ENCODE data around the gene ESRRB. TPM values are rescaled to one million over a fixed set of nuclear protein-coding genes. Genes with fewer than 3 reads are reported as not detected.

ESRRB gene
- total RNA-seq, 2 donors from 2014 or later = 1.1 to 1.2 TPM

DNA sequence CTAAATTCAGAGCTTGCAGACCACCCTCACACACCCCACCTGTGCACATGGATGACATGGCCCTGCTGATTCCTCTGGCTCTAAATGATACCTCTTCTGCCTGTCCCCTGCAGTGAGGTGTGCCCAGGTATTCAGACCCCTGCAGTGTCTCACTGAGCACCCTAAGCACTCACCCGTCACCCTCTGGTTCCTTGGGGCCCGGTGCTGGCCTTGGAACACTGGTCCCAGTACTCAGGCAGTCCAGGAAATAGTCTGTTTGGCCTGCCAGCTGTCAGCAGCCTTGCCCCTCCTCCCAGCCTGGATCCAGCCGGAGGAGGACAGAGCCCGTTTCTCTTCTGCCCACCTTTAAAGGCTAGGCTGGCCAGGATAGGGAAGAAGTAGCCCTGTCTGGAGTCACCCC lies 44.9 kb downstream of the ESRRB start:
- DNase-seq = no peak
- TF ChIP-seq, protein P1, sequence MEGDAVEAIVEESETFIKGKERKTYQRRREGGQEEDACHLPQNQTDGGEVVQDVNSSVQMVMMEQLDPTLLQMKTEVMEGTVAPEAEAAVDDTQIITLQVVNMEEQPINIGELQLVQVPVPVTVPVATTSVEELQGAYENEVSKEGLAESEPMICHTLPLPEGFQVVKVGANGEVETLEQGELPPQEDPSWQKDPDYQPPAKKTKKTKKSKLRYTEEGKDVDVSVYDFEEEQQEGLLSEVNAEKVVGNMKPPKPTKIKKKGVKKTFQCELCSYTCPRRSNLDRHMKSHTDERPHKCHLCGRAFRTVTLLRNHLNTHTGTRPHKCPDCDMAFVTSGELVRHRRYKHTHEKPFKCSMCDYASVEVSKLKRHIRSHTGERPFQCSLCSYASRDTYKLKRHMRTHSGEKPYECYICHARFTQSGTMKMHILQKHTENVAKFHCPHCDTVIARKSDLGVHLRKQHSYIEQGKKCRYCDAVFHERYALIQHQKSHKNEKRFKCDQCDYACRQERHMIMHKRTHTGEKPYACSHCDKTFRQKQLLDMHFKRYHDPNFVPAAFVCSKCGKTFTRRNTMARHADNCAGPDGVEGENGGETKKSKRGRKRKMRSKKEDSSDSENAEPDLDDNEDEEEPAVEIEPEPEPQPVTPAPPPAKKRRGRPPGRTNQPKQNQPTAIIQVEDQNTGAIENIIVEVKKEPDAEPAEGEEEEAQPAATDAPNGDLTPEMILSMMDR (conservative IDR thresholded peaks at IDR 0.05) = no peak
- 79 to 85% methylated on average over 2 to 4 of the region's 4 CpGs for WGBS, 2 experiments (ENCODE audit: insufficient coverage in 1 of 2, insufficient read length in 1 of 2)
- Mint-ChIP-seq H3K27me3 (ENCODE audit: insufficient read depth) (peaks cover 3% of the 10 kb centered on the region), H3K4me1 (peaks cover 6% of the 10 kb centered on the region), H3K9me3 (peaks cover 2% of the 10 kb centered on the region), H3K27ac (no peak overlapping the region), H3K4me3 (no peak overlapping the region), H3K36me3 (ENCODE audit: low read depth) (no peaks in the 10 kb centered on the region)
- Histone ChIP-seq H3K4me1 (ENCODE audit: control insufficient read depth, insufficient read depth, low read length) (no peaks in the 10 kb centered on the region), H3K9ac (ENCODE audit: extremely low read depth, low read length, poor library complexity, severe bottlenecking) (no peak overlapping the region), H3K36me3 (ENCODE audit: control insufficient read depth, insufficient read depth, low read length) (no peaks in the 10 kb centered on the region), H3K4me3 (ENCODE audit: low read length) (no peak overlapping the region), H3K27ac (ENCODE audit: low read depth, low read length) (no peak overlapping the region), H3K9me3 (ENCODE audit: control insufficient read depth, low read length) (no peaks in the 10 kb centered on the region), H3K27me3 (ENCODE audit: control insufficient read depth, insufficient read depth, low read length, poor library complexity, severe bottlenecking) (no peaks in the 10 kb centered on the region)

DNA sequence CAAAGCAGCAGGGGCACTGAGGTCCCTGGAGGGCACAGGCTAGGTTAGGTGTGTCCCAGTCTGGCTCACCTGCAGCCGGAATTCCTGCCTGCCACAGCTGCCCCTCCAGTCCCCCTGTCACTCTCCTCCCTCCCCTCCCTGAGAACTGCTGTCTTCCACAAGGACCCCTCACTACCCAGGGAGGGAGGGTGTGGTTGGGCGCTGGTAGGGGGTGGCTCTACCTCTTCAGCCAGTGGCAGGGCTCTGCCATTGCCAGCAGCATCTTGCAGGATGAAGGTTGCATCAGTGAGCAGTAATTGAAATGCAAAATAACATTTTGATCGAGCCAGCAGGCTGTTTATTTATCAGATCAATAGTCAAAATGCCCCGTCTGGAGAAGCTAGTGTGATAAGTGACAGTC lies 45.7 kb downstream of the ESRRB start:
- peaks cover 2% of the 10 kb centered on the region for H3K9me3 Mint-ChIP-seq
- Histone ChIP-seq H3K9me3 (ENCODE audit: control insufficient read depth, low read length) (no peaks in the 10 kb centered on the region), H3K9ac (ENCODE audit: extremely low read depth, low read length, poor library complexity, severe bottlenecking) (no peak overlapping the region), H3K27me3 (ENCODE audit: control insufficient read depth, insufficient read depth, low read length, poor library complexity, severe bottlenecking) (no peaks in the 10 kb centered on the region), H3K4me3 (ENCODE audit: low read length) (no peak overlapping the region), H3K27ac (ENCODE audit: low read depth, low read length) (no peak overlapping the region), H3K4me1 (ENCODE audit: control insufficient read depth, insufficient read depth, low read length) (no peaks in the 10 kb centered on the region), H3K36me3 (ENCODE audit: control insufficient read depth, insufficient read depth, low read length) (no peaks in the 10 kb centered on the region)
- no peak for DNase-seq
- no peaks in the 10 kb centered on the region for H3K36me3 Mint-ChIP-seq (ENCODE audit: low read depth)
- TF ChIP-seq, protein P1 (conservative IDR thresholded peaks at IDR 0.05) = no peak
- peaks cover 6% of the 10 kb centered on the region for H3K4me1 Mint-ChIP-seq
- no peaks in the 10 kb centered on the region for H3K27me3 Mint-ChIP-seq (ENCODE audit: insufficient read depth)
- H3K27ac Mint-ChIP-seq = no peak overlapping the region
- WGBS, 2 experiments (ENCODE audit: insufficient coverage in 1 of 2, insufficient read length in 1 of 2) = 60 to 64% methylated on average over 2 to 4 of the region's 4 CpGs
- H3K4me3 Mint-ChIP-seq = no peak overlapping the region

DNA sequence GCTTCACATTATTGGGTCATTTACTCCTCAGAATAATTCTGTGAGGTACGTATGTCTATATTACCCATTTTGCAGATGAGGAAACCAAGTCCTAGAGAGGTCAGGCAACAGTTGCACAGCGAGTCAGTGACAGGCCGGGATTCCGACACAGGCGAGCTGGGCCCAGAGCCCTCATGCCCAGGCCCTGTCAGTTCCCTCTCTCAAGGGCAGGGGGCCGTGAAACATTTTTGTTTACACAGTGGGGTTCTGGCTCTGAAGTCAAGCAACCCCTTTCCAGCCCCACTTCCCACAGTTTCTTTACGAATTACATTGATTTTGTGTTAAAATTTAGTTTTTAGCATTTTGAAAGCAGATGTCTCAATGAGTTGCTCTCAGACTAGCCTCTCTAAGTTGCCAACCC lies 46.7 kb downstream of the ESRRB start:
- H3K4me1 Mint-ChIP-seq = peaks cover 6% of the 10 kb centered on the region
- no peak overlapping the region for H3K4me3 Mint-ChIP-seq
- TF ChIP-seq, protein P1 (conservative IDR thresholded peaks at IDR 0.05) = peak; percentile 53
- 92 to 93% methylated on average over 6 to 7 of the region's 7 CpGs for WGBS, 2 experiments (ENCODE audit: insufficient coverage in 1 of 2, insufficient read length in 1 of 2)
- Histone ChIP-seq H3K27me3 (ENCODE audit: control insufficient read depth, insufficient read depth, low read length, poor library complexity, severe bottlenecking) (no peaks in the 10 kb centered on the region), H3K9ac (ENCODE audit: extremely low read depth, low read length, poor library complexity, severe bottlenecking) (no peak overlapping the region), H3K27ac (ENCODE audit: low read depth, low read length) (no peak overlapping the region), H3K36me3 (ENCODE audit: control insufficient read depth, insufficient read depth, low read length) (no peaks in the 10 kb centered on the region), H3K4me3 (ENCODE audit: low read length) (no peak overlapping the region), H3K9me3 (ENCODE audit: control insufficient read depth, low read length) (no peaks in the 10 kb centered on the region), H3K4me1 (ENCODE audit: control insufficient read depth, insufficient read depth, low read length) (no peaks in the 10 kb centered on the region)
- H3K27me3 Mint-ChIP-seq (ENCODE audit: insufficient read depth) = no peaks in the 10 kb centered on the region
- no peak for DNase-seq
- no peaks in the 10 kb centered on the region for H3K36me3 Mint-ChIP-seq (ENCODE audit: low read depth)
- no peak overlapping the region for H3K27ac Mint-ChIP-seq
- H3K9me3 Mint-ChIP-seq = peaks cover 2% of the 10 kb centered on the region
